Ectodermal cell (in vitro differentiated cells): Measurements from ENCODE around the gene BAX.

Source experiments
- H3K27ac ChIP-seq: 2 replicates; pipeline ENCODE4 v1.7.0; 2013; ENCODE audit warnings: mild to moderate bottlenecking, low read depth, low read length; ENCODE audit not compliant: insufficient read depth, poor library complexity, severe bottlenecking
- H3K27me3 ChIP-seq: 2 replicates; pipeline ENCODE4 v1.7.0; 2013; ENCODE audit warnings: mild to moderate bottlenecking, low read length; ENCODE audit not compliant: insufficient read depth, control insufficient read depth, poor library complexity, severe bottlenecking
- H3K36me3 ChIP-seq: one replicate; pipeline ENCODE4 v1.7.0; 2013; ENCODE audit warnings: low read length; ENCODE audit not compliant: control insufficient read depth, insufficient read depth
- H3K4me1 ChIP-seq: one replicate; pipeline ENCODE4 v1.7.0; 2013; ENCODE audit warnings: low read length; ENCODE audit not compliant: control insufficient read depth, insufficient read depth
- H3K4me3 ChIP-seq: 2 replicates; pipeline ENCODE4 v1.7.0; 2013; ENCODE audit warnings: low read depth, low read length, control low read depth; ENCODE audit not compliant: insufficient read depth
- H3K9me3 ChIP-seq: 2 replicates; pipeline ENCODE4 v1.7.0; 2013; ENCODE audit warnings: mild to moderate bottlenecking, low read length, moderate library complexity; ENCODE audit not compliant: control insufficient read depth
- WGBS, 2 experiments: methylation state at CpG; one replicate each; pipeline ENCODE4 v1.1.7; 2013; ENCODE audit warnings: missing lambda C conversion rate in 2 of 2; 5-methylcytosine and 5-hydroxymethylcytosine counted together

Gene BAX

DNA sequence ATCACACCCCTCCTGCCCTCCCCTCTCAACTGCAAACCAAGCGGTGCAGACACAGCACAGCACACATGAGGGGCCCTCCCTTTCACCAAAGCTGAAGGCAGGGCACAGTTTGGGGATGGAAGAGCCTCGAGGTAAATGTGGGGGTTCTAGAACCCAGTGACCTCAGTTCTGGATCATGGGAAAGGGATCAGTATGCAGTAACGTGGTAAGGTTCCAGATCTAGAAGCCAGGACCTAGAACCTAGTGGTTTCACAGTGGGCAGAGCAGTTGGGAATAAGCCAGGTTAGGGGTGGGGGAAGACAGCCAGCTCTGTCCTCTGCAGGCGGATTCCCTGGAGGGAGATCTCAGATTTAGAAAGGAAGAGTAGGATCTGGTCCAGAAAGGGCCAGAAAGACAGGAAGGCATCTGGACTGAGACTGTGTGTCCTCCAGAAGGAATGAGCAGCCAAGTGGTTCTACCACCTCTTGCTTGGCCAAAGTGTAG is 13.5 kb downstream of the BAX start:
- H3K4me1 ChIP-seq, result peaks cover 20% of the 10 kb centered on the region
- no peak overlapping the region for H3K27ac ChIP-seq
- no peaks in the 10 kb centered on the region for H3K27me3 ChIP-seq
- 94 to 95% methylated on average over 4 of the region's 4 CpGs for WGBS, 2 experiments
- no peak overlapping the region for H3K4me3 ChIP-seq
- no peaks in the 10 kb centered on the region for H3K9me3 ChIP-seq
- peaks cover 19% of the 10 kb centered on the region for H3K36me3 ChIP-seq

DNA sequence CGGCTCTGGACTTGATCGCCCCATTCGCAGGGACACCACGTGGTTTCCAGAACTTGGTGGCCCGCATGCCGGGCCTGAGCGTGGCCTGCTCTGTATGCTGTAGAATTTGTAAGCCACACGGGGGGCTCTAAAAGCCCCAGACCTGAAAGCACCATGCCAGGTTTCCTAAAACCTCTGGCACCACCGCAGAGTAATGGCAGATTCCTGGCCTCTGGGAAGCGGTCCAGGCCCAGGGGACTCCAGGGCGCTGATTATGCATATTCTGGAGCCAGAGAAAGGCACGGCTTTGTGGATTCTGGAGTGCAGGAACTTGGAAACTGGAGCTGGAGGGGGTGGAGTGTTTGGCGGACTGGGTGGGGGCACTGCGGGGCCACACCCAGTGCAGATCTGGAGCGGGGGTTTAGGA is 14.1 kb downstream of the BAX start:
- Histone ChIP-seq H3K36me3 (peaks cover 19% of the 10 kb centered on the region), H3K27ac (no peak overlapping the region), H3K9me3 (no peaks in the 10 kb centered on the region), H3K4me3 (no peak overlapping the region), H3K27me3 (no peaks in the 10 kb centered on the region), H3K4me1 (peaks cover 15% of the 10 kb centered on the region)
- 95 to 97% methylated on average over 15 of the region's 15 CpGs for WGBS, 2 experiments

DNA sequence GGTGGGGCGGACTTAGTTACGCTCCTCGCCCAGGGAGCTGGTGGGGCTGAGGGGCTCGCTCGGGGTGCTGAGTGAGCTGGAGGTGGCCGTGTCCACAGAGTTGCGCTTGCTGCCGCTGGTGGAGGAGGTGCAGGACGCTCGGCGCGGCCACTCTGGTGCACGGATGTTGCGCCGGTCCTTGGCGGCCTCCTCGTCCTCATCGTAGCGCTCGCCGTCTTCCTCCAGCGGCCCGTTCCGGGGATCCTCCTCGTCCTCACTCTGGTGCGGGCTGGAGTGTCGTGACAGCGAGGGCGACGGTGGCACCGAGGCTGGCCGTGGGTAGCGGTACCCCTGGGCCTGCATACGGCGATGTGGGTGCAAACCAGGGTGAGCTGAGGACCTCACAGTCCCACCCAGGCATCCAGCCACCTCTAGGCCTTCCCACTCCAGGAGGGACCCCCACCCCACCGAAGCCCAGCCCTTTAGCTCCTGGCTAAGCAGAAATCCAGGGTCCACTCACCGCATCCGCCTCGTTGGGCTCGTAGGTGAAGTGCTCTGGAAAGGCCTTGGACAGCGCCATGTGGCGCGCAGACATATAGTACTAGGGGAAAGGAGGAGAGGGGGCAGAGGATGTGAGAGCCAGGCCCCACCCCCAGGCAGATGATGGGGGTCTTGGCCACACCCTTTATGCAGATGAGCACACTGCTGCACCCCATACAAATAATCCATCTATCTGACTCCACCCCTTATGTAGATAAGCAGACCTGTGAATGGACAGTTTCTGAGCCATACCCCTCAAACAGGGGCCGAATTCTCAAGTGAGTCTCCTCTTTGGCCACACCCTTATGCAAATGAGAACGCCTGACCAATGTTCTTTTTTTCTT is 14.8 kb downstream of the BAX start:
- H3K36me3 ChIP-seq, result peaks cover 25% of the 10 kb centered on the region
- H3K27me3 ChIP-seq, result no peaks in the 10 kb centered on the region
- H3K4me3 ChIP-seq, result no peak overlapping the region
- no peaks in the 10 kb centered on the region for H3K9me3 ChIP-seq
- WGBS, 2 experiments, result 96% methylated on average over 45 of the region's 45 CpGs
- peaks cover 8% of the 10 kb centered on the region for H3K4me1 ChIP-seq
- H3K27ac ChIP-seq, result no peak overlapping the region

DNA sequence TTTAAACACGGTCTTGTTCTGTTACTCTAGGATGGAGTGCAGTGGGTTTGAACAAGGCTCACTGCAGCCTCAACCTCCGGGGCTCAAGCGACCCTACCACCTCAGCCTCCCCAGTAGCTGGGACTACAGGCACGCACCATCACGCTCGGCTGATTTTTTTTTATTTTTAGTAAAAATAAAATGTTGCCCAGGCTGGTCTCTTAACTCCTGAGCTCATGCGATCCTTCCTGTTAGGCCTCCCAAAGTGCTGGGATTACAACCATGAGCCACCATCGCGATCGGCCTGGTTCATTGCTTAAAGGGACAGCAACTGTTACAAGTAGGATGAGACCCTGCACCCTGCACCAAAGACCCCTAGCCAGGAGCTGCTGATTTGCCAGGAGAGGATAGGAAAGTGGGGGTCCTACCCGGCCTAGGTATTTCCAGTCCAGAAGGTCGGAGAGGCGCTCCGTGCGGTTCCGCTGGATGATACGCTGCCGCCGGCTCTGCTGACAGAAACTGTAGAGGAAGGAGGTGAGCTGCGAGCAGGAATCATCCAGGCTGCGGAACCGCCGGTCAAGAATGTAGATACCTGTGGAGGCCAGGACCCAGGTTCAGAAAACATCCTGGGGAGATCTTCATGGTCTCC is 15.6 kb downstream of the BAX start:
- H3K36me3 ChIP-seq, result peaks cover 26% of the 10 kb centered on the region

DNA sequence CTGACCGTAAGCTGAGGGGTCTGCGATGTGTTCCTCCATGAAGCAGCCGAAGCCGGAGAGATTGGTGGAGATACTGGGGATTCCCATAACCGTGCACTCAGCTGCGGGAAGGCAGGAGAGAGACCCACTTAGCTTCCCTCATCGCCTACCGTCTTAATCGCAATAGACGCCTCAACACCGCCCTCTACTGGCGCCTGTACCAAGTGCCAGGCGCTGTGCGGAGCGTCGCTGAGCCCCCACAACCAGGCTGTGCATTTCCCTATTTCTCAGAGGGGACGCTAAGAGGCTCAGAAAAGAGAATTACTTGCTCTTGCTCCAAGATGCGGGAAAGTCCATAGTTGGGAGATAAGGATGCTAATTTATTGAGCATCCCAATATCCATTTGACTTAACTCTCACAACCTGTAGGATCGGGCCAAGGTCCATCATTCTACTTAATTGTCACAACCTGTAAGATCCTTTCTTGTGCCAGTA is 16.3 kb downstream of the BAX start:
- 26 to 29% methylated on average over 18 to 19 of the region's 19 CpGs for WGBS, 2 experiments
- H3K4me3 ChIP-seq, result no peak overlapping the region
- peaks cover 26% of the 10 kb centered on the region for H3K36me3 ChIP-seq
- peaks cover 5% of the 10 kb centered on the region for H3K4me1 ChIP-seq
- no peak overlapping the region for H3K27ac ChIP-seq
- H3K27me3 ChIP-seq, result no peaks in the 10 kb centered on the region
- H3K9me3 ChIP-seq, result no peaks in the 10 kb centered on the region

More for the DNA sequence above, 15.6 kb downstream of the BAX start:
- 95 to 97% methylated on average over 23 of the region's 23 CpGs for WGBS, 2 experiments
- Histone ChIP-seq H3K27me3 (no peaks in the 10 kb centered on the region), H3K4me3 (no peak overlapping the region), H3K9me3 (no peaks in the 10 kb centered on the region), H3K27ac (no peak overlapping the region), H3K4me1 (peaks cover 5% of the 10 kb centered on the region)

DNA sequence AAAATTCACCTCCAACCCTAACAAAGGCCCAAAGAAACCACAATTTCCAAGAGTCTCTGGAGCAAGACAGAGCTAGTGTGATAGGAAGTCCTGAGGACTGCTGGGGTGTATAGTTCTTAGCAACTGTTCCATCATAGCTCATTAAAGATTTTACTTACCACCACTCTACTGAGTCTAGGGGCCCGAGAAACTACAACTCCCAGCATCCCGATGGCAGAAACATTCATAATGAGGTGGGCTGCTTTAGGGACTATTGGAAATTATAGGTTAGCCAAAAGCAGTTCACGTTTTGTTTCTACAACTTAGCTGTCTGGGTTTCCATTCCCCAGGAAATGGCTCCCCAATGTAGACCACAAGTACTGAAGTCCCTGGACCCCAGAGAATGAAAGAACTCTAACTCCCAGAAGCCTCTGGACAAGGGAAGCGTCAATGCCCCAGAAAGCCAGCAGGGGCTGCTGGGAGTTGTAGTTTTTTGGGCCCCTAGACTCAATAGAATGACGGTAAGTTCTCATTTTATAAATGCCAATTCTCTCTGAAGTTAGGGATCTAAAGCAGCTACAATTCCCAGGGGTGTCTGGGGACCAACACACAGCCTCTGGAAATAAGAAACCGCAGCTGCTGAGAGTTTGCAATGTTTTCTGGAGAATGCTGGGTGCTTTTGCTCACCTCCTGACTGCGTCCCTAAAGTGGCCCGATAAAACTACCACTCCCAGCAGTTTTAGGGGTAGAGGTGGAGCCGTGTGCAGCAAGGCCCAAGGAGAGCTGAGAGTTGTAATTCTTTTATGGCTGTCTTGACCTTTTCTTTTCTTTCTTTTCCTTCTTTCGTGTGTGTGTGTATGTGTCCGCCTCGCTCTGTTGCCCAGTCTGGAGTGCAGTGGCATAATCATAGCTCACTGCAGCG is 21.5 kb downstream of the BAX start:
- no peak overlapping the region for H3K4me3 ChIP-seq
- no peaks in the 10 kb centered on the region for H3K4me1 ChIP-seq
- WGBS, 2 experiments, result 89% methylated on average over 13 of the region's 13 CpGs
- H3K9me3 ChIP-seq, result no peaks in the 10 kb centered on the region
- H3K36me3 ChIP-seq, result peaks cover 7% of the 10 kb centered on the region
- H3K27me3 ChIP-seq, result no peaks in the 10 kb centered on the region
- H3K27ac ChIP-seq, result no peak overlapping the region

DNA sequence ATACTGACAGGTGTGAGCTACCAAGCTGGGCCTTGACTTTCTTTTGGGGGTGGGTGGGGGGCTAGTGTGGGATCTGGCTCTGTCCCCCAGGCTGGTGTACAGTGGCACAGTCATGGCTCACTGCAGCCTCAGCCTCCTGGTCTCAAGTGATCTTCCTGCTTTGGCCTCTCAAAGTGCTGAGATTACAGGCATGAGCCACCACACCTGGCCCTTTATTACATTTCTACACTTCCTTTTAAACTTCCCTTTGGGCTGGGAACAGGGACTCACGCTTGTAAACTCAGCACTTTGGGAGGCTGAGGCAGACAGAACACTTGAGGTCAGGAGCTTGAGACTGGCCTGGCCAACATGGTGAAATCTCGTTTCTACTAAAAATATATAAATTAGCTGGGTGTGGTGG is 22.4 kb downstream of the BAX start:
- Histone ChIP-seq H3K9me3 (no peaks in the 10 kb centered on the region), H3K4me1 (no peaks in the 10 kb centered on the region), H3K36me3 (peaks cover 7% of the 10 kb centered on the region), H3K27ac (no peak overlapping the region), H3K27me3 (no peaks in the 10 kb centered on the region), H3K4me3 (no peak overlapping the region)
- 91 to 94% methylated on average over 2 of the region's 2 CpGs for WGBS, 2 experiments

DNA sequence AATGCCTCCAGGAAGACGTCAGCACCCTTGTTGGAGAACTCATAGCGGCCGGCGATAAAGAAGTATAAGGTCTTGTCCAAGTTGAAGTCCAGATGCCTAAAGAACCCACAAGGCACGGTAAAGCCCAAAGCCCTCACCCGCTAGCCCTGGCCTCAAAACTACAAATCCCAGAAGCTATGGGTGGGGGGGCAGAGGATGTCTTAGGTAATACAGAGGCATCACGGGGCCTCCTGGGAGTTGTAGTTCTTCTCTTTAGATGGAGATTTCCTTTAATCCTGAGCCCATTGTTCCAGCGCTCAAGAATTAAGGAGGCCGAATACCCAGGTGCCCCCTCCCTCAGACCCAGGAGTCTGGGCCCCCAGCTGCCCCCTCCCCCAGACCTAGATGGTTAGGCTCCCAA is 27.6 kb downstream of the BAX start:
- WGBS, 2 experiments, result 96% methylated on average over 9 of the region's 9 CpGs
- Histone ChIP-seq H3K4me1 (no peaks in the 10 kb centered on the region), H3K27ac (no peak overlapping the region), H3K36me3 (peaks cover 5% of the 10 kb centered on the region), H3K27me3 (no peaks in the 10 kb centered on the region), H3K9me3 (no peaks in the 10 kb centered on the region), H3K4me3 (no peak overlapping the region)

DNA sequence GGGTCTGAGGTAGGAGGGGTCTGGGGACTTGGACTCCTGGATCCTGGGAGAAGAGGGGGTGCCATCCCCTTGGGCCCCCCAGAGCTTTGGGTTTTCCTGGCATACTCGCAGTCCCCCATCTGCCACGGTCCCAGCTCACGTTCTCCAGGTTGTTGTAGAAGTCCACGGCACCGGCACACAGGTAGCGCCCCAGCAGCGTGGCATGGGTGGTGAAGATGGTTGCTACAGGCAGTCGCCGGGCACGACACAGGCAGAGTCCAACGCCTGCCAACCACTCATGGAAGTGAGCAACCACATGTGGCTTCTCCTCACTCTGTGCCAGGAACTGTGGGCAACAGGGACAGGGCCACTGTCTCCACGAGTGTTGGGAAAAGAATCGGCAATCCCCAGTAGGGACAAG is 31.0 kb downstream of the BAX start:
- Histone ChIP-seq H3K4me3 (no peak overlapping the region), H3K4me1 (no peaks in the 10 kb centered on the region), H3K27me3 (no peaks in the 10 kb centered on the region), H3K9me3 (no peaks in the 10 kb centered on the region), H3K36me3 (peaks cover 13% of the 10 kb centered on the region), H3K27ac (no peak overlapping the region)
- WGBS, 2 experiments, result 95 to 97% methylated on average over 13 of the region's 13 CpGs
